IPS DF 4.7 (cell line): ENCODE measurements around the gene LSS.
"Not testable (repeated sequence)": the region's sequence is repeated elsewhere in the genome, so short reads cannot be mapped to it uniquely, and the experiment has no call there.

Experiments
- DNase-seq: peaks from one replicate; pipeline ENCODE4 v3.0.0-alpha.2; 2013; ENCODE audit warnings: low spot score; ENCODE audit errors: extremely low read depth

The LSS gene

GRCh38 chr21:46171996-46172862 is 56.3 kb downstream of the LSS start:
- DNase-seq: no peak

GRCh38 chr21:46171585-46171984 is 57.0 kb downstream of the LSS start:
- no peak for DNase-seq

- DNase-seq: not testable (repeated sequence)
These were observed 58.0 kb downstream of the LSS start for GRCh38 chr21:46170436-46171193.

- DNase-seq: no peak
These were observed 59.8 kb downstream of the LSS start for GRCh38 chr21:46168659-46169386.

- DNase-seq: no peak
These were observed 60.3 kb downstream of the LSS start for GRCh38 chr21:46168238-46168637.

GRCh38 chr21:46165098-46165497 is 63.5 kb downstream of the LSS start:
- DNase-seq: no peak

- no peak for DNase-seq
These were observed 65.2 kb downstream of the LSS start for GRCh38 chr21:46163380-46163779.

- no peak for DNase-seq
These were observed 66.7 kb downstream of the LSS start for GRCh38 chr21:46161633-46162592.

- DNase-seq: no peak
These were observed 67.5 kb downstream of the LSS start for GRCh38 chr21:46160907-46161632.

GRCh38 chr21:46160657-46160906 is 68.0 kb downstream of the LSS start:
- DNase-seq: no peak

- no peak for DNase-seq
These were observed 68.5 kb downstream of the LSS start for GRCh38 chr21:46159841-46160656.

GRCh38 chr21:46159390-46159789 is 69.2 kb downstream of the LSS start:
- no peak for DNase-seq

GRCh38 chr21:46158666-46159300 is 69.8 kb downstream of the LSS start:
- no peak for DNase-seq

GRCh38 chr21:46157987-46158451 is 70.6 kb downstream of the LSS start:
- no peak for DNase-seq

- no peak for DNase-seq
These were observed 71.1 kb downstream of the LSS start for GRCh38 chr21:46157396-46157986.

GRCh38 chr21:46156678-46157077 is 71.9 kb downstream of the LSS start:
- no peak for DNase-seq

GRCh38 chr21:46156378-46156645 is 72.3 kb downstream of the LSS start:
- no peak for DNase-seq

GRCh38 chr21:46155514-46156377 is 72.8 kb downstream of the LSS start, which contains the start of gene FTCD:
Gene FTCD, minus strand, starts transcription at chr21:46155579. Its CDS starts 56 bp downstream, at chr21:46155523.
- no peak for DNase-seq
